ENCODE data around the gene PLOD1.
"Not testable (repeated sequence)": the region's sequence is repeated elsewhere in the genome, so short reads cannot be mapped to it uniquely, and the experiment has no call there.

The PLOD1 gene

GRCh38 chr1:12003762-12004161 is 69.2 kb downstream of the PLOD1 start:
- no peak for DNase-seq (ENCODE audit: low read depth in 1 of 2, low spot score in 1 of 2)

GRCh38 chr1:12005488-12006166 is 71.1 kb downstream of the PLOD1 start:
- DNase-seq (ENCODE audit: low read depth in 1 of 2, low spot score in 1 of 2): no peak

- DNase-seq (ENCODE audit: low read depth in 1 of 2, low spot score in 1 of 2): no peak
These were observed 71.8 kb downstream of the PLOD1 start for GRCh38 chr1:12006167-12006921.

- DNase-seq (ENCODE audit: low read depth in 1 of 2, low spot score in 1 of 2): no peak
These were observed 72.7 kb downstream of the PLOD1 start for GRCh38 chr1:12007204-12007603.

GRCh38 chr1:12008355-12008754 is 73.8 kb downstream of the PLOD1 start:
- not testable (repeated sequence) for DNase-seq (ENCODE audit: low read depth in 1 of 2, low spot score in 1 of 2)

GRCh38 chr1:12009318-12009947 is 74.9 kb downstream of the PLOD1 start:
- no peak for DNase-seq (ENCODE audit: low read depth in 1 of 2, low spot score in 1 of 2)

- DNase-seq (ENCODE audit: low read depth in 1 of 2, low spot score in 1 of 2): no peak
These were observed 76.4 kb downstream of the PLOD1 start for GRCh38 chr1:12010746-12011570.

- DNase-seq (ENCODE audit: low read depth in 1 of 2, low spot score in 1 of 2): no peak
These were observed 77.5 kb downstream of the PLOD1 start for GRCh38 chr1:12011998-12012397.

GRCh38 chr1:12012560-12013316 is 78.2 kb downstream of the PLOD1 start:
- DNase-seq (ENCODE audit: low read depth in 1 of 2, low spot score in 1 of 2): no peak

- no peak for DNase-seq (ENCODE audit: low read depth in 1 of 2, low spot score in 1 of 2)
These were observed 79.8 kb downstream of the PLOD1 start for GRCh38 chr1:12014141-12014991.

- DNase-seq (ENCODE audit: low read depth in 1 of 2, low spot score in 1 of 2): no peak
These were observed 80.5 kb downstream of the PLOD1 start for GRCh38 chr1:12015001-12015491.

- no peak for DNase-seq (ENCODE audit: low read depth in 1 of 2, low spot score in 1 of 2)
These were observed 81.0 kb downstream of the PLOD1 start for GRCh38 chr1:12015499-12015898.

- DNase-seq (ENCODE audit: low read depth in 1 of 2, low spot score in 1 of 2): no peak
These were observed 81.7 kb downstream of the PLOD1 start for GRCh38 chr1:12016182-12016581.

- no peak for DNase-seq (ENCODE audit: low read depth in 1 of 2, low spot score in 1 of 2)
These were observed 85.5 kb downstream of the PLOD1 start for GRCh38 chr1:12019858-12020509.

GRCh38 chr1:12021616-12022015 is 87.1 kb downstream of the PLOD1 start:
- DNase-seq (ENCODE audit: low read depth in 1 of 2, low spot score in 1 of 2): no peak

- no peak for DNase-seq (ENCODE audit: low read depth in 1 of 2, low spot score in 1 of 2)
These were observed 87.5 kb downstream of the PLOD1 start for GRCh38 chr1:12022036-12022435.

Data from stimulated activated CD4-positive, alpha-beta T cell treated with anti-CD3 and anti-CD28 coated beads, Interleukin-15, amount 100 ng/mL, for 1 hour (primary cell).